ENCODE results near the gene BASP1.
"Not testable (repeated sequence)": the region's sequence is repeated elsewhere in the genome, so short reads cannot be mapped to it uniquely, and the experiment has no call there.

BASP1 gene, protein sequence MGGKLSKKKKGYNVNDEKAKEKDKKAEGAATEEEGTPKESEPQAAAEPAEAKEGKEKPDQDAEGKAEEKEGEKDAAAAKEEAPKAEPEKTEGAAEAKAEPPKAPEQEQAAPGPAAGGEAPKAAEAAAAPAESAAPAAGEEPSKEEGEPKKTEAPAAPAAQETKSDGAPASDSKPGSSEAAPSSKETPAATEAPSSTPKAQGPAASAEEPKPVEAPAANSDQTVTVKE

DNA sequence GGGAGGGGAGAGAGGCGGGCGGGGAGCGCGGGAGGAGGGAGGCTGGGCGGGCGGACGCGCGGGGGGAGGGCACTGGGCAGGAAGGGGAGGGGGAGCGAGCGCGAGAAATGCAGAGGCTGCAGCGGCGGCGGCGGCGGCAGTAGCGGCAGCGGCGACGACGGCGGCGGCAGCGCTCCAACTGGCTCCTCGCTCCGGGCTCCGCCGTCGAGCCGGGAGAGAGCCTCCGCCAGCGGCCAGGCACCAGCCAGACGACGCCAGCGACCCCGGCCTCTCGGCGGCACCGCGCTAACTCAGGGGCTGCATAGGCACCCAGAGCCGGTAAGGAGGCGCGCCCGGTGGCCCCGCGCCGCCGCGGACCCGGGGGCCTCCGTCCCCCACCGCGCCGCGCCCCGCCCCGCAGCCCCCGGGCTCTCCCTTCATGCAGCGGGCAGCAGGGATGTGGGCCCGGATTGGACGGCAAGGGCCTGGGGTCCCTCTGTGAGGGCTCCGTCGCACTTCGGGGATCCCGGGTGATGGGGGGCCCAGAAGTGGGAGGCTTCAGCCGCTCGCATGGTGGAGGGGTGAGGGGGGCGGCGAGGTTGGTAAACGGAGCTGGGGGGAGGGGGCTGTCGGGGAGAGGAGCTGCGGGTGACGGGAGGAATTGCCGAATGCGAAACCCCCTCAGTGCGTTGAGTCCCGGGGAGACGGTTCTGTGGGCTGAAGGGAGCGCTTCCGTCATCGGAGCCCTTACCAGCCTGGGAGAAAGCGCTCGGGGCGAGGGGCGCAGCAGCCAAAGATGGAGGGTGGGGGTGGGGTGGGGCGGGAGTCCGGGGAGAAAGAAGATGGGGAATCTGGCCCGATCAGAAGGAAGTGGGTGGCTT, at the start of gene BASP1:
Gene BASP1 (plus strand): TSS at position 139 of the 860 bp plus-strand sequence. CDS start 57,586 bp downstream, outside the sequence.
- peak; percentile 82 for DNase-seq

DNA sequence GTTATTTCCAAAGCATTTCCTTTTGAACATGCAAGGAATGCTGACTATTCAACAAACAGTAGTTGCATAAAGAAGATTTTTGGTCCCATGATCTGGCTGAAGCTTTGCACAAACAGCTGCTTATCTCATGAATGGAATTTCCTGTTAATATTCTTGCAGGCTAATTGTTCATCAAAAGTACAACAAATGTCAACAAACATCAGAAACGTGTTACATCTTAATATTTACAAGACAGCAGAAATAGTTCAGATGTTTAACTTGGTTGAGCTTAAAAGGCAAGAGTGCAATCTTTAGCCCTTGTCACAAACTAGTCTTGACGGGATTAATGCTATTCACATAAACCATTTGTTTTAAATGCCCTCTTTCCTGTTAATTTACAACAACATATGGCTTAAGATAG, 47.9 kb upstream of the BASP1 start:
- no peak for DNase-seq

DNA sequence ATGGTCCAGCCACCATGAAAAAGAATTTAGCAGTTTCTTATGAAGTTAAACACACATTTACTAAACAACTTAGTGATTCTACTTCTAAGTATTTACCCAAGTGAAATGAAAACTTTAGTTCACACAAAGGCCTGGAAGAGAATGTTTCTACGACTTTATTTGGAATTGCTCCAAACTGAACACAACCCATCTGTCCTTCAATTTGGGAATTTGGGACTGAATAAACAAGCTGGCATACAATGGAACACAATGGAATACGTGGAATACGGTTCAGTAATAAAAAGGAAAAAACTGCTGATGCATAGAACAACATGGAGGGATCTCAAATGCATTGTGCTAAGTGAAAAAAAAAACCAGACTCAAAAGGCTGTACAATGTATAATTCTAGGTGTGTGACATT, 44.6 kb upstream of the BASP1 start:
- DNase-seq, result peak; percentile 84

DNA sequence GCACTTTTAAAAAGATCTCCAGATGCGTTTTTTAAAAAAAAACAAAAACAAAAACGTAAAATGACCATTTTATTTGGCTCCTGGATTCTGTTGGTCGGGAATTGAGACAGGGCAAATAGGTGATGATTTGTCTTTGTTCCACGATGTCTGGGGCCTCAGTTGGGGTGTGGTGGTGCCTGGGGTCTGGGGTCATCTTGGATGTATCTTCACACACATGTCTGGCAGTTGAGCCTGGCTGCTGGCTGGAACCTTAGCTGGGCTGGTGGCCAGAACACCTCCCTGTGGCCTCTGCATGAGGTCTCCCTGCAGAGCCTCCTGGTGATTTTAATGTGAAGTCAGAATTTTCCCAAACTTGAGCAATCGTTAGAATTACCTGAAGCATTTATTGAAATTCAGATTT, 42.5 kb upstream of the BASP1 start:
- DNase-seq, result no peak

DNA sequence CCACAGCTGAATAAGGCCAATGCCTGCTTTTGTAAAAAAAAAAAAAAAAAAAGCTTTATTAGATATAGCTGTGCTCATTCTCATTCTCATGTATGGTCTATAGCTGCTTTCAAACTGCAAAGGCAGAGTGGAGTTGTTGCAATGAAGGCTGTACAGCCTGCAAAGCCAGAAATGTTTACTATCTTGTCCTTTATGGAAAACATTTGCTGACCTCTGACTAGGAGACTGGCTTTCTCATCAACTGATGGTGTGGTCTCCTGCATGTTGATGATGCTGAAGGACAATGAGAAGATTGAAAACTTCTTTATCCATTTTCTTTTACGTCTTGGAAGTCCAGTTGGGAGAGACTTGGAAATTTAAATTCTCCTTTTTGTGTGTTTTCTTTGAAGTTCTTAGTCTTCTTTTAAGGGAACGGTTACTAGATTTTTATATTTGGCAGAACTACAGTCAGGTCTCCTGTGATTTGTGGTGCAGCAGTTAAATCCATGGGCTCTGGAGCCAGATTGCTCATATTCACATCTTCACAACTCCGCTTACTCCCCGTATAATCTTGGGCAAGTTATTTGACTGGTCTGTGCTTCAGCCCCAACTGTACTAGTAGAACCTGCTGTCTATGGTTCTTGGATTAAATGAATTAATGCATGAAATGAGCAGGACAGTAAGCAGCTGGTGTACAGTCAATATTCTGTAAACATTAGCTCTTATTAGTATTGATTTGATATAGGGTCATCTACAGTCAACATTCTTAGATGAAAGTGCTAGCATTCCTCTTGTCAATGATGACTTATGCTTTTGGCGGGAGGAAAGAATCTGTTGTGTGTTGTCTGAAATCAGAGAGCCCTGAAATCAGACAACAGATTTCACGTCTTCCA, 39.7 kb upstream of the BASP1 start:
- no peak for DNase-seq

DNA sequence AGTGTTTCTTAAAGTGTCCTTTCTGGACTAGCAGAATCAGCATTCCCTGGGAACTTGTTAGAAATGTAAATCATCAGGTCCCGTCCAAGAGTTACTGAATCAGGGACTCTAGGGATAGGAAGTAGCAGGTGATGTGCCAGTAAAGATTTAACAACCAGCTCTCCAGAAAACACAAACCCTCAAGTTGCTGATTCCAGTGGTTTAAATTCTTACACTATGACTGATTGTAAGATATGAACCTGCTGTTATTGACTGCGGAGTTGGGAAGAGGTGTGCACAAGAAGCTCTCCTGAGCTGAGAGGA, 39.1 kb upstream of the BASP1 start:
- no peak for DNase-seq

DNA sequence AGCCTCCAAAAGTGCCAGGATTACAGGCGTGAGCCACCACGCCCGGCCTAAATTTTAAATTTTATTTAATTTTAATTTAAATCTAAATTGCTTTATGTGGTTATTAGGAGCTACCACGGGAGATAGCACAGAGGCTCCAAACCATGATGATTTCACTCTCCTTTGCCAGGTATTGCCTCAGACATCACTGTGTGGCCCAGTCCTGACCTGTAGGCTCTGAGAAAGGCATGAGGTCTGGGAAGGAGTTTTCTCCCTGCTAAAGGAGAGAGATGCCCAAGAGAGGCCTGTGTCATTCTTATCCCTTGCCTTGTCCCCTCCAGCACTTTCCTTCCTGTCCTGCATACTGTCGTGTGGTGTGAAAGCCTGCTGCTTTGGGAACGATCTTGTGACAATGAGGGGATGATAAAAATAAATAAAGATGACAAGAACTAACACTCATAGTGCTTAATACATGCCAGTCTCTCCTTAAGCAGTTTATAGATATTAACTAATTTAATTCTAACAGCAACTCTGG, 37.0 kb upstream of the BASP1 start:
- no peak for DNase-seq

DNA sequence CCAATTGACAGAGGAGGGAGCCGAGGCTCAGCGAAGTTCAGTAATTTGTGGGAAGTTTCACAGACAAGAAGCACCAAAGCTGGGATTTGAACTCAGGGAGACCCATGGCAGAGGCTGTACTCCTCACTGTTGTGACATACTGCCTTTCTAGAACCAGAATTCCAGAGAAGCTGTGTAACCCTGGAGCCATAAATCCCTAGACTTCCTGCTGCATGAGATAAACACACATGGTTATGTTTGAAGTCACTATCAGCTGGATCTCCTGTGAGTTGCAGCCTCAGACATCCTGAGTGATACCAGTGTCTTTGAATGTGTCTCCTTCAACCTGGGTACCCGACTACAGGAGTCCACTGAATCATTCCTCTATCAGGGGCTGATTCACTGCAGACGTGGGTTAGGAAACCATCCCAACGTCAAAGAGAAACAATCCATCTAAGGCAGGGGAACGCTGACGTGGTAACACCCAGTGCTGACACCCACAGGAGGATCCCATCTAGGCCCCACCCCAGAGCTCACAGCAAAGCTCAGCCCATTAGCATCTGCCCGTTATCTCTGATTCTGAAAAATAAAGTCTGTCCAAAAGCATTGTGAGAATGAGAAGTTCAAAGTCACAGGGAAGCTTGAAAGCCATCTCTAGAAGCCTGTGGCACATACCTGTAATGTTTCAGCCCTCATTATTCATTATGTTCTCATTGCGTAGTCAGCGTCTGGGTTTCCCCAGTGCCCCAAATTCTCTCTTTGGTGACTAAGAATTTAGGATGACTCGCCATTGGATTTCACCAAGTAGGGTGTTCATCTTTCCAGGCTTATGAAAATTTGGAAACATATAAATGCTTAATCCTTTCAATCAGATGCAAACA, 36.3 kb upstream of the BASP1 start:
- no peak for DNase-seq

DNA sequence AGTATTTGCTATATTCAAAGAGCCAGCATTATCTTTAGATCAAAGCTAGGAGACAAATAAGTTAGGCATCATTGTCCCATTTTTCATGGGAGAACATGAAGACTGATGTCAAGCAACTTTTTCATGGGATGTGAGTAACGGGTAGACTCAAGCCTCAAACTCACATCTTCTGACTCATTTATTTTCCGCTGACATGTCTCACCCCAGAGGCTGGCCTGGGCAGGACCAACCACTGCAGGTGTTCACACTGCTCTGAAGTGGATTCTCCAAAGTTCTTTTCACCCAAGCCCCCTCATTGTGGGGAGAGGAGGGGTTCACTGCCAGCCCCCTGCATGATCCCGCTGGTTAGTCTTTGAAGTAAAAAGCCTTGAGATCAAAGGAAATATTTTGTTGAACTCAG, 34.9 kb upstream of the BASP1 start:
- DNase-seq, result no peak

DNA sequence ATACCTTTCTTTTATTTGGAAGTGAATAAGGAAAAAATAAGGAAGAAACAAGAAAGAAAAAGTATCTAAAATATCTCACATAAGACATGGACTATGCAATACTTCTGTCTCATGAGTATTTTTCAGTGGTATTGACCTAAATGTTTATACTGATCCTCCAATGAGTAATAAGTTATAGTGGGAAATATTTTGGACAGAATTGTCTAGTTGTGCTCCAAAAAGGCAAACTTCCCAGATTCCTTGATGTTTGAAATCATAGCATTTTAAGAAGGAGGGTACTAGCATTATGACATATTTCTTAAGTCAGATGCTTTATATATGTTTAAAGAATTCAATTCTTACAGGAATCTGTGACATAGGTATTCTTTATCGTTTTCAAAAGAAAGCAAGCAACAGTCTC, 34.5 kb upstream of the BASP1 start:
- DNase-seq, result no peak

DNA sequence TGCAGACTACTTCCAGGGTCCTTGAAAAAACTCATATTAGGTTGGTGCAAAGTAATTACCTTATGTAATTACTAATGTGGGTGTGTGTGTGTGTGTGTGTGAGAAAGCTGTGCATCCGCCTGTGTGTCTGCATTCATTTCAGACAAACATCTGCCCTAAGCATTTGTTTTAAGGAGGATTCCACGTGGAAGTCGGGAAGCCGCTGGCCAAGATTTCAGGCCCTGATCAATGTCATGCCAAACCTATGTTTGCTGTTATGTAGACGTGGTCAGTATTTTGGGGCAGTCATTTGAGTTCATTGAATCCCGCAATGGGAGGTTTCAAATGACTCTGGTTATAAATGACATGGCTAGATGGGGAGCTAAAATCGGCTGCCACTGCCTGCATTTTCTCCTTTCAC, 33.6 kb upstream of the BASP1 start:
- DNase-seq, result no peak

DNA sequence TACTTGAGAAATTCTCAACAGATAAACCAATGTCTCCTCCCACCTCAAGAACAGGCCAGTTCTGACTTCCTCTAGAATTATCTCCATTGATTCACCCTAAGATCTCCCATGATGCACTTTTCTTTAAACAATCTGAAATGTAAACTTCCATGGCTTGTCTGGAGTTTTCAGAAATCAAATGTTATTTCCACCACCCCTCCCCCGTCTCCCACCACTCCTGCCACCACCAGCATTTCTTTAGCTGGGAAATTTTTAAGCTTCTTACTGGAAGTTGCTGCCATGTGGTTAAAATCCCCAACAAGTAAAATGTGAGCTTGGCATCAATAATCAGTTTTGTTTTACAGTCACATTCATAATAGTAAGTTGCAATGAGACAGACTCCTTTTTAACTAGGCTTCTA, 32.8 kb upstream of the BASP1 start:
- no peak for DNase-seq

DNA sequence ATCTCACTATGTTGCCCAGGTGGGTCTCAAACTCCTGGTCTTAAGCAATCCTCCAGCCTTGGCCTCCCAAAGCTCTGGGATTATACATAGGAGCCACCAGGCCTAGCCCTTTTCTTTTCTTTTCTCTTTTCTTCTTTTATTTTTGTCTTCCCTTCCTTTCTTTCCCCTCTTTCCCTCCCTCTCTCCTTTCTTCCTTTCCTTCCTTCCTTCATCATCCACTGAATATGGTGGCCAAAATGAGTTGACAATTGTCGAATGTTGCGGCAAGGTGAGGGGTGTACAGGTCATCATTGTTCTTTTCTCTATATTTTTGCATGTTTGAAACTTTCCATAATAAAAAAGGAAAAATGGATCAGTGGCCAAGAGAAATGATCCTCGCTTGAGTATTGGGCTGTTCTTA, 32.1 kb upstream of the BASP1 start:
- no peak for DNase-seq

DNA sequence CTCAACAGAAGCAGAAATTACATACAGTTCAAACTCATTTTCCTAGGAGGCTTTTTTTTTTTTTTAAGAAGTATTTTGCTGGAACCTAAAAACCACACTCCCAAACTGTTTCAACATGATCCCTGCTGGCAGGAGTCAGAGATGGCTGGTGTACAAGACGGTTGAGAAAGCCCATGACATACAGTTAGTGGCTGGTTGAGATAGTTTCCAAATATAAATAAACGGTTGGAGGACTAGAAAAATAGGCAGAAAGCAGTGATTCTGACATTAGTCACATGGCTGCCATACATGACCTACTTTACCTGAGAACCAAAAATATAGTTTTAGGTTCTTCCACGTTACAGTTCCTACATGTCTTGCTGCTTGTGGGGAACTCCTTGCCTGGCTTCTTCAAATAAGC, 31.7 kb upstream of the BASP1 start:
- no peak for DNase-seq

DNA sequence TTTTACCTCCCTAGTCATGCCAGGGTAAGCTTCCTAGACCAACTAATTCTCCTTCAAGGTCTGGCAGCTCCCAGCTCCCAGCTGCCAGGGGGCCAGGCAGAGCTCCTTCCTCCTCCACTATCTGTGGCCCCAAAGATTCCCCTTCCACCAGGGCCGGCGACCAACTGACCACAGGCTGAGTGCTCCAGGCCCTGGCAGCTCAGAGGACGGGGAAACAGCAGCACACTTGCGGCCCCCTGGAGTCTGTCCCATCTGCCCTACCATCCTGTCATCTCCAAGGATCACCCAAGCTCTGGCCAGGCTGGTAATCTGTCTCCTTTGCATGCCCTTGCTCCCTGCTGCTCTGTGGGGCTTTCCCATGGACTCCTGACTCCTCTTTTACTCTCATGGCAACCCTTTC, 31.2 kb upstream of the BASP1 start:
- DNase-seq, result no peak

DNA sequence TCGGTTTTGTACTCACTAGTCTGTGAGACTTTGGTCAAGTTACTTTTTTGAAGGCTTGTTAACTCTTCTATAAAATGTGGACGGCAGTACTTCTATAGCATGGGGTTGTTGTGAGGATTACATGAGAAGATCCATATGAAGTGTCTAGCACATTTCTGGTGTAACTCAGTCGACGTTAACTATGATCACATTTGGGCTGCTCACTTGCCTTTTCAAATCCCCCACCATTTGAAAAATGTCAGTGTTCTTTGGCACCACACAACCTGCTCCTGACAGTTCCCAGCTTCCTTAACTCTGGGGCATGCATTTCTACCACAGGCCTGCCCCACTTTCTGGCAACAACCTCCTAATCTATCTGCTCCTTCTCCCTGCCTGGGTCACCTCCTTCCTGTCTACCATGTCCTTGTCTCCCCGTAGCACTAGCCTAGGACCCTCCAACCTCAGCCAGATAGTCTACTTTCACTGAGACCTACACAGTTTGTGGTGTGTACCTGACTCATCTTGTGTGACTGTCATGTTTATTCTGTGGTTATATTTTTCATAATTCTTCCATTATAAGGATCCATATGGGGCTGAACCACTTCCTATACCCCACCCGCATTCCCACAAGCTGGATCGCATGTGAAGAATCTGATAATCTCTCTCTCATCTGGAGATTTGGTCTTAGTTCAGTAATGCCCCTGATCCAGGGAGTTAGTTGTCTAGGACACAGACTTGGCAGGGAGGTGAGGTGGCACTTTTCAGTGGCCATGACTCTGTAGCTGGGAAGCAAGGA, 30.2 kb upstream of the BASP1 start:
- no peak for DNase-seq

DNA sequence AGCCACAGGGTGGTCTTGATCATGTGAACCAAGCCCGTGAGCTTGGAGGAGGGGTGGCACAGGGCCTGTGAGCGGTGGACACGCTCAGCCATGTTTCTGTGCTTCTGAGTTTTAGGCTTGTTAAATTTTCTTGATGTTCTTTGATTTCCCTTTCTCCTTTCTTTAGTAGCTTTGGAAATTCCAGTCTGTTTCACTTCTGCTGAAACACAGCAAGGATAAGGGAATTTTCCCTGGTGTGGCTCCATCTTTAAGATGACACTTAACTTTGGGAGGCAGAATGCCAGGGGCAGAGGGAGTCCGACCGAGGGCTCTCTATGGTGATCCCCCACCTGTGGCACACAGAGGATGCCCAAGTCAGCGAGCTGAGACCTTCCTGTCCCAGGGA, 29.7 kb upstream of the BASP1 start:
- no peak for DNase-seq

DNA sequence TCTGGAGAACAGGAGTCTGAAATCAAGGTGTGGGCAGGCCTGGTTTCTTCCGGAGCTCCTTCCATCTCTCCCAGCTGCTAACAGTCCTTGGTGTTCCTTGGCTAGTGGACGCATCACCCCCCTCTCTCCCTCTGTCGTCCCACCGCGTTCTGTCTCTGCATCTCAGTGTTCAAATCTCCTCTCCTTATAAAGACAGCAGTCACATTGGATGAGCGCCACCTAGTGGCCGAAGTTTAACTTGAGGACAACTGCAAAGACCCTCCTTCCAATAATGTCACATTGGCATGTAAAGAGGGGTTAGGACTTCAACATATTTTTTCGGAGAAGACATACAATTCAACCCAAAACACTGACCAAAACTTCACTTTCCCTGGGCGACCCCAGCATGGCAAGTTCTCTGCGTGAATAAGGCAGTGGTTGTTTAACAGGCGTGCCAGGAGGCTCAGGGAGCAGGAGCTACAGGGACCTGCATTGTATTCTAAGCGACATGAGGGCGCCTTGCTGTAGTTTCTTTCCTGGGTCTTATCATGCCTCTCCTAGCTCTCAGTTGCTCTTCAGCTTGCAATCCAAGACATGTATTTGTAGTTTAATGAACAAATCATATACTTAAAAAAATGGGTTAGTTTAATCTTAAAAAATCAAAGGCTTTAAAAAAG, 27.9 kb upstream of the BASP1 start:
- DNase-seq, result peak; percentile 86

DNA sequence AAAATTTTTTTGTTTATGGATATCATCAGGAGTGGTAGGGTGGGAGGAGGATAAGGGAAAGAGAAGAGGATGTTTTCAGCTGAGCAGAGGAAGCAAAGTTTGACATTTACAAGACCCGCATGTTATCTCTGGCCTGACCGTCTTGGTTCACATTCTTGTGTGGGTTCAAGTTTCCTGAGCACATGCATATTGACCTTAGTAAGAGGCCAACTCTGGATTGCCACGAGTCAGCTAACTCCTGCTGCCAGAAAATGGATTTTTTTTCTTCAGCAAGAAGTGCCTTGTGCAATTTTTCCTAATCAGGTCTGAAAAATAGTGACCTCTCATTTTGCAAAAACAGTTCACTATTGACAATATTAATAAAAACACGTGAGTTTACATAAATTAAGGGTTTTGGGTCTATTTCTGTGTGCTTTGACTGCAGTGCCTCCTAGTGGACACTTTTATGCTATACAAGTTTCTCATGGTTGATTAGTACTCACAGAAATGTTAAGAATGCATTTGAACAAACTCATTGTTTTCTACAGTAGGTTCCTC, 27.1 kb upstream of the BASP1 start:
- DNase-seq, result peak; percentile 37

DNA sequence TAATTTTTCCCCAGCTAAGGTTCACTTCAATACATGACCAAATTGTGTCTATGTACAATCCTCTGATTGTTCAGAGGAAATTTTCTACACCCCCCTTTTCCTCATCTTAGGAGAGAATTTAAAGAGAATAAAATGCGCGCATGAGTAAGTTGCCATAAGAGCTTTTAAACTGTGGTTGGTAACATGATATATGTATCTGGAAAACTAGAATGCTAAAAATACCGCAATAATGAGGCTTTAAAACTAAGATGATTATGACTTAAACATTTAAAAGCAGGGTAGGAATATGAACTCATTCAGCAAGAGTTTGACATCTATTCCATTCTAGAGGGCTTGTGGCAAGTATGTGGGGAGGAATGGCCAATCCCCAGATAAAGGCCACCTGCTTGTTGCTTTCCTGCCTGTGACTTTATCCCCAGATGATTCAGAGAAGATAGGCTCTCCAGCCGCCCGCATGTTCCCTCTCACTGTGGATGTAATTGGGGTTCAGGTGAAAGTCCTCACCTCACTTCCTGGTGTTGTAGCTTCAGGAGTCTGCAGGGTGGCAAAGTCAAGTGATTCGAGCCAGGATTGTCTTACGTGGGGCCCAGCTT, 26.5 kb upstream of the BASP1 start:
- no peak for DNase-seq

DNA sequence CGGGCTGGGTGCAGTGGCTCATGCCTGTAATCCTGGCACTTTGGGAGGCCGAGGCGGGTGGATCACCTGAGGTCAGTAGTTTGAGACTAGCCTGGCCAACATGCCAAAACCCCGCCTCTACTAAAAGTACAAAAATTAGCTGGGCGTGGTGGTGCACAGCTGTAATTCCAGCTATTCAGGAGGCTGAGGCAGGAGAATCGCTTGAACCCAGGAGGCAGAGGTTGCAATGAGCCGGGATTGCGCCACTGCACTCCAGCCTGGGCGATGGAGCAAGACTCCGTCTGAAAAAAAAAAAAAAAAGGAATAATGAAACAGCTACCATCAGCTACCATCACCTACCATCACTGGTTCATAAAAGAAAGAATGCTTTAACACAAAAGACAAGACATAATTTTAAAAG, 25.9 kb upstream of the BASP1 start:
- not testable (repeated sequence) for DNase-seq
